K562 (cell line): ENCODE measurements around the gene FAM83D. TPM values are rescaled to one million over a fixed set of nuclear protein-coding genes. Genes with fewer than 3 reads are reported as not detected.
A peak's percentile ranks its signal among the peaks of the same experiment; 100 is the strongest.

ENCODE experiments used
- C11orf30 ChIP-seq: fragments of 450-650 bp; IDR thresholded peaks from 2 replicates; pipeline ENCODE4 v1.6.1; 2016; ENCODE audit warnings: low read depth, mild to moderate bottlenecking
- CHD2 ChIP-seq: IDR thresholded peaks from 2 replicates; pipeline ENCODE4 v1.6.1; 2011; ENCODE audit warnings: low read depth, low read length
- CREB1 ChIP-seq, 2 experiments: sonication (generic) in 1 of 2; formaldehyde crosslinking in 1 of 2; IDR thresholded peaks; 2 replicates each; pipeline versions ENCODE4 v1.6.1 to v1.8.0; 2012 to 2022; ENCODE audit warnings: inconsistent platforms in 1 of 2, mild to moderate bottlenecking in 1 of 2, missing genetic modification reagents in 1 of 2, moderate library complexity in 1 of 2
- CTCF ChIP-seq, 3 experiments: IDR thresholded peaks in 2 of 3; conservative IDR thresholded peaks in 1 of 3; 2 replicates each; pipeline ENCODE4 v1.5.1; 2011 to 2012; ENCODE audit warnings: low read length in 3 of 3, mild to moderate bottlenecking in 3 of 3, control low read depth in 2 of 3, improper control_type of control experiment in 1 of 3, inconsistent platforms in 1 of 3, low read depth in 1 of 3, mixed read lengths in 1 of 3, moderate library complexity in 1 of 3; ENCODE audit not compliant: insufficient read depth in 2 of 3
- DEAF1 ChIP-seq: fragments of 450-650 bp; formaldehyde crosslinking; IDR thresholded peaks from 2 replicates; pipeline ENCODE4 v1.4.0; 2020; ENCODE audit warnings: mild to moderate bottlenecking, moderate library complexity
- EP400 ChIP-seq: fragments of 450-650 bp; IDR thresholded peaks from 2 replicates; pipeline ENCODE4 v1.6.1; 2017; ENCODE audit warnings: antibody characterized with exemption, mild to moderate bottlenecking, moderate library complexity
- ETV6 ChIP-seq, 3 experiments: fragments of 150-350 bp in 1 of 3; sonication (generic) in 1 of 3; formaldehyde crosslinking in 1 of 3; IDR thresholded peaks; 2 replicates each; pipeline versions ENCODE4 v1.6.1 to v1.8.0; 2014 to 2022; ENCODE audit warnings: borderline replicate concordance in 2 of 3, low read depth in 2 of 3, antibody characterized with exemption in 1 of 3, low read length in 1 of 3, mild to moderate bottlenecking in 1 of 3, missing genetic modification reagents in 1 of 3
- GTF2A2 ChIP-seq: IDR thresholded peaks from 2 replicates; pipeline ENCODE4 v1.6.1; 2016; ENCODE audit warnings: mild to moderate bottlenecking, missing genetic modification characterization, missing compliant biosample characterization
- HDAC2 ChIP-seq: fragments of 450-650 bp; IDR thresholded peaks from 2 replicates; pipeline ENCODE4 v1.6.1; 2016; ENCODE audit warnings: mild to moderate bottlenecking
- HMG20B ChIP-seq: fragments of 250-450 bp; sonication (Bioruptor Pico); IDR thresholded peaks from 2 replicates; pipeline ENCODE4 v1.5.0; 2021; ENCODE audit warnings: mild to moderate bottlenecking
- KDM2B ChIP-seq: fragments of 250-450 bp; sonication (Bioruptor Pico); IDR thresholded peaks from 2 replicates; pipeline ENCODE4 v1.8.0; 2021; ENCODE audit warnings: mild to moderate bottlenecking, moderate library complexity
- MAZ ChIP-seq, 2 experiments: fragments of 450-650 bp in 1 of 2; sonication (generic) in 1 of 2; formaldehyde crosslinking; IDR thresholded peaks in 1 of 2; conservative IDR thresholded peaks in 1 of 2; 2 replicates each; pipeline versions ENCODE4 v1.4.0 to v1.5.0; 2020; ENCODE audit warnings: mild to moderate bottlenecking in 1 of 2, missing genetic modification reagents in 1 of 2
- NCOA4 ChIP-seq: fragments of 450-650 bp; IDR thresholded peaks from 2 replicates; pipeline ENCODE4 v1.6.1; 2018; ENCODE audit warnings: mild to moderate bottlenecking; ENCODE audit not compliant: partially characterized antibody
- NRF1 ChIP-seq, 2 experiments: fragments of 450-650 bp; IDR thresholded peaks in 1 of 2; conservative IDR thresholded peaks in 1 of 2; 2 replicates each; pipeline ENCODE4 v1.6.1; 2014; ENCODE audit warnings: mild to moderate bottlenecking in 2 of 2
- PCBP1 ChIP-seq: fragments of 200-400 bp; formaldehyde crosslinking; IDR thresholded peaks from 2 replicates; pipeline ENCODE4 v1.6.1; 2018; ENCODE audit warnings: mild to moderate bottlenecking, low read depth, low read length; ENCODE audit not compliant: poor library complexity, severe bottlenecking
- PHF20 ChIP-seq: fragments of 450-650 bp; IDR thresholded peaks from 2 replicates; pipeline ENCODE4 v1.6.1; 2018; ENCODE audit not compliant: partially characterized antibody
- PHF8 ChIP-seq: fragments of 200-600 bp; sonication (generic); IDR thresholded peaks from 2 replicates; pipeline ENCODE4 v1.6.1; 2012; ENCODE audit warnings: mixed run types, mild to moderate bottlenecking, inconsistent platforms, low read length, moderate library complexity, borderline replicate concordance
- PML ChIP-seq: IDR thresholded peaks from 2 replicates; pipeline ENCODE4 v1.6.1; 2012; ENCODE audit warnings: low read length, inconsistent platforms
- SFPQ ChIP-seq: fragments of 200-400 bp; formaldehyde crosslinking; IDR thresholded peaks from 2 replicates; pipeline ENCODE4 v1.6.1; 2017; ENCODE audit warnings: mild to moderate bottlenecking, low read depth, low read length, moderate library complexity
- SREBF2 ChIP-seq: sonication (generic); formaldehyde crosslinking; IDR thresholded peaks from 2 replicates; pipeline ENCODE4 v1.4.0; 2020; ENCODE audit warnings: mild to moderate bottlenecking, missing genetic modification reagents
- TEAD4 ChIP-seq, 2 experiments: sonication (generic) in 1 of 2; formaldehyde crosslinking in 1 of 2; IDR thresholded peaks; 2 replicates each; pipeline versions ENCODE4 v1.6.1 to v1.8.0; 2012 to 2022; ENCODE audit warnings: borderline replicate concordance in 1 of 2, inconsistent platforms in 1 of 2, low read length in 1 of 2, mild to moderate bottlenecking in 1 of 2, missing genetic modification reagents in 1 of 2
- polyA plus RNA-seq, 8 experiments: library from polyadenylated mRNA; depleted of rRNA in 4 of 8; stranded (reverse) in 5 of 8; unstranded in 3 of 8; fragments of >200 nt; fragmentation: Nextera tagmentation in 2 of 8; fragmentation: Illumina TruSeq in 1 of 8; extraction: Ambion mirVana in 2 of 8; extraction: Trizol in 1 of 8; gene quantifications; 2 replicates each; pipeline versions ENCODE4 v1.2.1 to v1.2.3, GENCODE V29; 2011 to 2014; ENCODE audit warnings: inconsistent platforms in 1 of 8, missing spikeins in 1 of 8
- total RNA-seq, 7 experiments: library from RNA; depleted of rRNA in 6 of 7; stranded (reverse); fragments of >200 nt in 6 of 7; fragmentation: Illumina TruSeq in 2 of 7; extraction: Trizol in 2 of 7; gene quantifications; 2 replicates each; pipeline versions ENCODE4 v1.2.1 to v1.2.3, GENCODE V29; 2011 to 2021; ENCODE audit warnings: low replicate concordance in 1 of 7

The FAM83D gene
- total and polyA plus RNA-seq, 9 of the 15 experiments (the other 6 are each of a cell fraction or from before 2014, with no cell fraction given), result 8.2 to 66.1 (median 43.5) TPM

GRCh38 chr20:38926142-38926933 is at the start of gene FAM83D (continued):
- TF ChIP-seq KDM2B (CRISPR knock-in tag) (no peak), HMG20B (CRISPR knock-in tag) (no peak), SFPQ (no peak), ETV6 (IDR thresholded peaks at IDR 0.05; ENCODE audit: borderline replicate concordance in 1 of 2, low read depth in 2 of 2, low read length in 1 of 2) (no peak), ETV6 (CRISPR knock-in tag; IDR thresholded peaks at IDR 0.05; ENCODE audit: borderline replicate concordance) (no peak; the same call in 1 of the 2 replicates), PML (peak; percentile 74), CREB1 (IDR thresholded peaks at IDR 0.05) (peak; percentile 45), CREB1 (CRISPR knock-in tag; IDR thresholded peaks at IDR 0.05) (0 out of 2 replicates have a peak, but pooled peaks have one; percentile 6), GTF2A2 (peak; percentile 70; the same call in 1 of the 2 replicates), MAZ (CRISPR knock-in tag; conservative IDR thresholded peaks at IDR 0.05 in 1 of 2, IDR thresholded peaks at IDR 0.05 in 1 of 2) (peak; percentile 26 to 78; a peak in 2 of 4 replicates), PCBP1 (peak; percentile 87), PHF8 (peak; percentile 87; the same call in 1 of the 2 replicates), HDAC2 (no peak), CTCF (IDR thresholded peaks at IDR 0.05 in 2 of 3, conservative IDR thresholded peaks at IDR 0.05 in 1 of 3; ENCODE audit: insufficient read depth in 2 of 3, low read depth in 1 of 3, low read length in 3 of 3) (peak in 1 of 3 experiments; percentile 7; a peak in 3 of 6 replicates), DEAF1 (CRISPR knock-in tag) (peak; percentile 81), TEAD4 (IDR thresholded peaks at IDR 0.05; ENCODE audit: low read length) (peak; percentile 38; the same call in 1 of the 2 replicates), TEAD4 (CRISPR knock-in tag; IDR thresholded peaks at IDR 0.05; ENCODE audit: borderline replicate concordance) (no peak), C11orf30 (no peak), NCOA4 (no peak), NRF1 (conservative IDR thresholded peaks at IDR 0.05 in 1 of 2, IDR thresholded peaks at IDR 0.05 in 1 of 2) (peak; percentile 63 to 70), SREBF2 (CRISPR knock-in tag) (no peak), EP400 (peak; percentile 94), CHD2 (peak; percentile 77), PHF20 (peak; percentile 31)
